NCI-H446 (cell line): ENCODE measurements around the gene ATP1A2.
"Not testable (repeated sequence)": the region's sequence is repeated elsewhere in the genome, so short reads cannot be mapped to it uniquely, and the experiment has no call there.

Experiments
- DNase-seq, 2 experiments: peaks; one replicate each; lab custom pipeline; 2025; lab: John Stamatoyannopoulos, UW

The ATP1A2 gene

DNA sequence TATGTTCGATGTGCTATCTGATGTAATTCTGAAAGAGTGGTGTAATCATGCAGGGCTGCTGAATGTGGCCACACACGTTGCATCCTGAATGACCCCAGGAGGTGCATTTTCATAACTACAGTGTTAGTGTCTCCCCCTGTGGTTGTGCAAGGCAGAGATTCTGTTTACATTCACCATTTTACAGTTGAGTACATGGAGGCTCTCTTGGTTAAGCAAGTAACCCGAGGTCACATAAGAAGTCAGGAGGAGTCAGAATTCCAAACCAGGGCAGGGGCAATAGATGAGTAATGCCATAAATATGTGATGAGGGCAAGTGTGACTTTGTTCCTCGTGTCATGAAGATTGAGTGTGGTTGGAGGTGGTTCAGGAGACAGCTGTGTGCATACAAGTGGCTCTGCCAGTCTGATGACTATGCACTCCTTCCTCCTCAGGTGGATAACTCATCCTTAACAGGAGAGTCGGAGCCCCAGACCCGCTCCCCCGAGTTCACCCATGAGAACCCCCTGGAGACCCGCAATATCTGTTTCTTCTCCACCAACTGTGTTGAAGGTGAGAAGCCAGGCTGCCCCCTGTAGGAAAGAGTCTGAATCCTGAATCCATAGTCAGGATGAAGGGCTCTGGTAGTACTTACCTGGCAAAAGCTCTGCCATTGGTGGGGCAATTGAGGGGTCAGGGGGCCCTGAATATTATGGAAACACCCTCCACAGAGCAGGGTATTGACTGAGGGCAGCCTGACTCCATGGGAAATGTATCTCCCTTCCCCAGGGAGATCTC, 9.3 kb downstream of the ATP1A2 start:
- no peak for DNase-seq

DNA sequence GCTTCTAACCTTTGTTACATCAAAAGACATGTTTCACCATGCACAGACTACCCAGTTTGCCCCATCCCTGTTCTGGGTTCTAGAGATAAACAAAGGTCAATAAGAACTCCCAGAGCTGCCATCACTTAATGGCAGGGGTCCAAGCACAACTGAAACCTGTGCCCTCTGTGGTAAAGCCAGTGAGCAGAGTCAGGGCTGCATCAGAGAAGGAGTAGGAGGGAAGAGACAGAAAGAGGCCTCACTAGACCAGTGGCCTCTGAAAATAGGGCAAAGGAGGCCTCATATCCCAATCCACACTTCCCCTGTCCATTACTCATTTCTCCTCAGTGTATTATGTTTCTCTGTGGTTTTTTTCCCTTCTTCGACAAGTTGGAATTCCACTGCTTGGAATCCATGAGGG, 10.2 kb downstream of the ATP1A2 start:
- no peak for DNase-seq

DNA sequence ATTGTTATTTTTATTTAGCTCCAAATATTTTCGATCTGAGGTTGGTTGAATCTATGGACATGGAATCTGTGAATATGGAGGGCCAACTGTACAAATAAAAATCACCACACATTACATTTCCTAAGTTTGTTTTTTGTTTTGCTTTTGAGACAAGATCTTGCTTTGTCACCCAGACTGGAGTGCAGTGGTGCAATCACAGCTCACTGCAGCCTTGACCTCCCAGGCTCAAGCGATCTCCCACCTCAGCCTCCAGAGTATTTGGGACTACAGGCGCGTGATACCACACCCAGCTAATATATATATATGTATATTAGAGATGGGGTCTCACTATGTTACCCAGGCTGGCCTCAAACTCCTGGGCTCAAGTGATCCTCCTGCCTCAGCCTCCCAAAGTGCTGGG, 10.8 kb downstream of the ATP1A2 start:
- DNase-seq: not testable (repeated sequence)

DNA sequence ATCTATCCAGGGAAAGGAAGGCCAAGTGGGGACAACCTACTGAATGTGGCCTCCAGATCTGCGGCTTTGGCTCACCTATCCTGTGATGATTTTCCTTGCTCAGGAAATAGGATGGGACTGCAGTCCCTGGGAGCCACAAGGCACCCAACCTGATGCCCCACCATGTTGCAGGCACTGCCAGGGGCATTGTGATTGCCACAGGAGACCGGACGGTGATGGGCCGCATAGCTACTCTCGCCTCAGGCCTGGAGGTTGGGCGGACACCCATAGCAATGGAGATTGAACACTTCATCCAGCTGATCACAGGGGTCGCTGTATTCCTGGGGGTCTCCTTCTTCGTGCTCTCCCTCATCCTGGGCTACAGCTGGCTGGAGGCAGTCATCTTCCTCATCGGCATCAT, 11.8 kb downstream of the ATP1A2 start:
- no peak for DNase-seq

DNA sequence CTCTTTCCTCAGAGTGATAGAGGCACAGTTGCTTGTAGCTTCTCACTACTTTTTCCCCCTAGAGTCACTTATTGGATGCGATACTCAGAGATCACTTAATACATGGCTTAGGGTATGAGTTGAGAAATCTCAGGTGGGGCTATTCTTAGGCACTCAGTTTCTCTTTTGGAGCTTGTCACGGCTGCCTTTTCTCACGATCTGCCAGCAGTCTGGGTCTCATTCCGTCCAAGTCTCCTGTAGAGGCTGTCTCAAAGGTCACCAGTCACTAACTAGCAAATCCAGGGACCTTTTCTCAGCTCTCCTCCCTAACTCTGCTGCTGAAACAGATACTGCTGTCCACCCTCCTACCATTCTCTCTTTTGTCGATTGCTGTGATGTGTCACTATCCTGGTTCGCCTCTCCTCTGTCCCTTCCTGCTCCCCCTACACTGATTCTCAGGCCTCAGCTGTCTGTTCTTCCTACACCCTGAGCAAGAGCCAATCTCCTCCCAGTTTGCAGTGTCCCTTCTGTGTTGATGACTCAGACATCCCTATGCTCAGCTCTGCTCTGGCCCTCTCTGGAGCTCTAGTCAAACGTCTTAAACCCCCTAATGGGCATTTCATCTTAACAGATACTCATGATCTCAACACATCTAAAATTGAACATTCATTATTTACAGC, 12.4 kb downstream of the ATP1A2 start:
- no peak for DNase-seq

DNA sequence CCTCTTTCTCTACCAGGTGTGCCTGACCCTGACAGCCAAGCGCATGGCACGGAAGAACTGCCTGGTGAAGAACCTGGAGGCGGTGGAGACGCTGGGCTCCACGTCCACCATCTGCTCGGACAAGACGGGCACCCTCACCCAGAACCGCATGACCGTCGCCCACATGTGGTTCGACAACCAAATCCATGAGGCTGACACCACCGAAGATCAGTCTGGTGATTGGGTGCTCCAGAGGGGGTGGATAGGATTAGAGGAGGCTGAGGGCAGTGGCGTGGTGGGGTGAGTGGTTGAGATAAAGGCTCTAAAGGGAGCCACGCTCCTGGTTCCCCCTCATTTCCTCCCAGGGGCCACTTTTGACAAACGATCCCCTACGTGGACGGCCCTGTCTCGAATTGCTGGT, 13.1 kb downstream of the ATP1A2 start:
- DNase-seq: no peak

DNA sequence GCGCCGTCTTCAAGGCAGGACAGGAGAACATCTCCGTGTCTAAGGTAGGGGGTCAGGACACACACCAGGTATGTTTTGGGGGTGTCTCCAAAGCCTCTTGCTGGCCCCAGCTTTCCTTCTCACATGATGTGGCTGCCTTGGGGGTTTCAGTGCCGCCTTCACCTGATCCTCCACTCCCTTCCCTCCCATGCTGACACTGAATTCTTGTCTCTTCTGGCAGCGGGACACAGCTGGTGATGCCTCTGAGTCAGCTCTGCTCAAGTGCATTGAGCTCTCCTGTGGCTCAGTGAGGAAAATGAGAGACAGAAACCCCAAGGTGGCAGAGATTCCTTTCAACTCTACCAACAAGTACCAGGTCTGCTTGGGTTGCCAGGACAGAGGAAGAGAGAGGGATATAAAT, 13.5 kb downstream of the ATP1A2 start:
- DNase-seq: no peak

DNA sequence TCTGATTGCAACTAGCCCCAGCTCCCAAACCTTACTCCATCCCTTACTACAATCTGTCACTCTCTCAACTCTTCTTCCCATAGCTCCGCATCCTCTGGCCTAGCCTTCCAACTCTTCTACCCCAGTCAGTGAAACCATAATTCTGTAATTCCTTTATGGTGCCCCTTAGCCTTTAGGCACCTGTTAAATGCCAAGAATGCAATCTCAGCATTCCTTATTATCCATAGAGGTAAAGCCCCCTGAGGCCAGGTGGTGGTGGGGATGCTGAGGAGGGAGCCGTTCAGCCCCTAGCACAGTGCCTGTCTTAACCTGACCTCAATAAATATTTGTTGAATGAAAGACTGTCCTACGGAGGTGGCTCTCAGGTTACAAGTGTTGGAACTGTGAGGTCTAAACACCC, 14.0 kb downstream of the ATP1A2 start:
- DNase-seq: no peak

DNA sequence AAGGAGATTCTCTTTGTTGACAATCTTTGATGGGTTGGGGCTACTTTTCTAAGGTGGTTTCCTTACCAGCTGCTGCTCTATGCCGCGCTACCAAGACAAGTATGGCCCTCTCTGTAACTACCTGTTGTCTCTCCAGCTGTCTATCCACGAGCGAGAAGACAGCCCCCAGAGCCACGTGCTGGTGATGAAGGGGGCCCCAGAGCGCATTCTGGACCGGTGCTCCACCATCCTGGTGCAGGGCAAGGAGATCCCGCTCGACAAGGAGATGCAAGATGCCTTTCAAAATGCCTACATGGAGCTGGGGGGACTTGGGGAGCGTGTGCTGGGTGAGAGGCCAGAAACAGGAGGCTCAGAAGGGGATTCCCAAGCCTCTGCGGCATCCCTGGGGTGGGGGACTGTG, 14.4 kb downstream of the ATP1A2 start:
- no peak for DNase-seq

DNA sequence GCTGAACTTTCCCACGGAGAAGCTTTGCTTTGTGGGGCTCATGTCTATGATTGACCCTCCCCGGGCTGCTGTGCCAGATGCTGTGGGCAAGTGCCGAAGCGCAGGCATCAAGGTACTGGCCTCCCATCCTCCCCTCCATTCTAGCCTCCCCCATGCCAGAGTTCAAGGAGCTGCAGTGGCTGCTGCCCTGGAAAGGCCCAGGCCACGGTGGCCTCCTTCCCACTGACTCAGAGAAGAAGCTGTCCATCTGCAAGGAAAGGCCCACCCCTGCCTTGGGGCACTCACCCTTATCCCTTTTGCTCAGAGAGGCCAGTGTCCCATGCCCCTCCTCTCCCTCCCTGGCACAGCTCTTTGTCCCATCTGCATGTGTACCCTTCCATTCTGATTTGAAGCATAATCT, 14.9 kb downstream of the ATP1A2 start:
- DNase-seq: no peak

DNA sequence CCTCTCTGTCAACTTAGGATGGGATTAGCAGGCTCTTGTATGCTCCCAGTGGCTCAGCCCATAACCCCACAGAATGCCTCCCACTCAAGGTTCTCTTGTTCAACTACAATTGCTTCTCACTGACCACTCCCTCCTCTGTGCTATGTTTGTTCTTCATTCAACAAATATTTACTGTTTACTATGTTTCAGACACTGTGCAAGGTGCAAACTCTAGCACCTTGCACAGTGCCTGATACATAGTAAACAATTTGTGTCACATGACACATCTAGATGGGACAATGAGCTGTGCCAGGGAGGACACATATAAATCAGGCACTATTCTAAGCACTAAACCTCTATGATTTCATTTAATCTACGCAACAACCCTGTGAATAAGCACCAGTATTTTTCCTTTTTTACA, 15.4 kb downstream of the ATP1A2 start:
- DNase-seq: no peak

DNA sequence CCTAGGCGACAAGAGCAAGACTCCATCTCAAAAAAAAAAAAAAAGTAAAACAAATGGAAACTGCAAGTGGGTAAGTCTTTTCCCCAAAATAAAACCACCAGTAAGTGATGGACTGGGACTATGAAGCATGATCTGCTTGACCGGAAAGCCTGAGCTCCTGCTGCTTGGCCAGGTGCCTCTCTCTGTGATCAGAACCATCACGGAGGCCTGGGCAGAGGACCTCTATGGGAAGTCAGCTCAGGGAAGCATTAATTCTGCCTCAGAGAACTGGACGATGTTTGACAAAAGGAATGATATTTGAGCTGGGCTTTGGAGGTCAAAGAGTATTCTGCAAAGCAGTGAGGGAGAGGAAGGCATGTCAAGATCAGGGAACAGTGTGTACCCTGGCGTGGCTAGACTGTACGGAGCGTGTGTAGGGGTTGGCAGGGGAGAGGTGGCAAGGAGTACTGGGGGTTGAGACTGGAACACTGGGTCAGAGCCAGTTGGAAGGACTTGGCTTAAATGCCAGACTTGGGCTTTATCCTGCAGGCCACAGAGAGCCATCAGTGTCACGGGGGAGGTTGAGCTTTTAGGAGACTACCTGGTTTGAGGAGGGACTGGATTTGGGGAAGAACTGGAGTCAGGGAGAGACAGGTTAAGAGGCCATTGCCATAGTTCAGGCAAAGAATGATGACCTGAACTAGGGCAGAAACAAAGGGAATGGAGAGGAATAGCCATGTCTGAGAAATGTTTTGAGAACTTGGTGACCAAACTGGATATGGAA, 16.4 kb downstream of the ATP1A2 start:
- no peak for DNase-seq

DNA sequence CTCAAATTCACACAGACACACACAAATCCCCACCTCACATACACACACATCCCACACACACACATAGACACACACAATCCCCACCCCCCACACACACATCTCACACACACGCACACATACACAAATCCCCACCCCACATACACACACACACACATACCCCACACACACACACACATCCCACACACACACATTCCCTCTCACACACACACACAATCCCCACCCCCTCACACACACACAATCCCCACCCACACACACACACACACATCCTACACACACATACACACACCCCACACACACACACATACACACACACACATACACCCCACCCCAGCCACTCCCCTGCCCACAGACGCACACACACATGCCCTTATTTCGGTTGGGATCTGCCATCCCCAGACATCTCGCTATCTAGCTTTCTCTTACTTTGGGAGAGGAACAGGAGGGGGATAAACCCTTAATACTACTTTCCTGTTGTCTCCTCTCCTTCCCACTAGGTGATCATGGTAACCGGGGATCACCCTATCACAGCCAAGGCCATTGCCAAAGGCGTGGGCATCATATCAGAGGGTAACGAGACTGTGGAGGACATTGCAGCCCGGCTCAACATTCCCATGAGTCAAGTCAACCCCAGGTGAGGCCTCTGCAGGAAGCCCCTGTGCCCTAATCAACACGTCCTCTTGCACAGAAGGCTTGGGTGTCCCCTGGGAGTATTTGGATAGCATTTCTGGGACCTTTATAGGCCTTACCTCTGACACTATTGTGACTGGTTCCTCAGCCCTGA, 18.6 kb downstream of the ATP1A2 start:
- no peak for DNase-seq

DNA sequence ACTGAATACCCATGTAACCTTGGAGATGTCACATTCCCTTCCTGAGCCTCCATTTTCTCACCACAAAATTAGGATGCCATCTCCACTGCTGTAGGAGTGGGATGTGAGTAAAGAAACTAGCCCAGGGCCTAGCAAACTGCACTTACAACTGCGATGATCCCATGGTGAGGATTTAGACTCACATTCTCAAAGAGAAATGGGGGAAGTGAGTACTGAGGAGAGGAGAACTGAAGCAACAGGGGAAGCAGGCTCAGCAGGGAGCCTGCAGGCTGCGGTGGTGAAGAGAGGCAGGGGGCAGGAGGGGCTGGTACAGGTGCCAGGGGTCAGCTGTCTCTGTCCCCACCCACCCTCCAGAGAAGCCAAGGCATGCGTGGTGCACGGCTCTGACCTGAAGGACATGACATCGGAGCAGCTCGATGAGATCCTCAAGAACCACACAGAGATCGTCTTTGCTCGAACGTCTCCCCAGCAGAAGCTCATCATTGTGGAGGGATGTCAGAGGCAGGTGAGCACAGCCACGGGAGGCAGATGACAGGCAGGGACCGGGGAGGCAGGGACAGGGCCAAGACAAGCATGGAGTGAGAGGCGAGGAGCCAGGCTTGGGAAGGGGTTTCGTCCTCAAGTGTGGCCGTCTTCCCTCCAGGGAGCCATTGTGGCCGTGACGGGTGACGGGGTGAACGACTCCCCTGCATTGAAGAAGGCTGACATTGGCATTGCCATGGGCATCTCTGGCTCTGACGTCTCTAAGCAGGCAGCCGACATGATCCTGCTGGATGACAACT, 19.4 kb downstream of the ATP1A2 start:
- no peak for DNase-seq

DNA sequence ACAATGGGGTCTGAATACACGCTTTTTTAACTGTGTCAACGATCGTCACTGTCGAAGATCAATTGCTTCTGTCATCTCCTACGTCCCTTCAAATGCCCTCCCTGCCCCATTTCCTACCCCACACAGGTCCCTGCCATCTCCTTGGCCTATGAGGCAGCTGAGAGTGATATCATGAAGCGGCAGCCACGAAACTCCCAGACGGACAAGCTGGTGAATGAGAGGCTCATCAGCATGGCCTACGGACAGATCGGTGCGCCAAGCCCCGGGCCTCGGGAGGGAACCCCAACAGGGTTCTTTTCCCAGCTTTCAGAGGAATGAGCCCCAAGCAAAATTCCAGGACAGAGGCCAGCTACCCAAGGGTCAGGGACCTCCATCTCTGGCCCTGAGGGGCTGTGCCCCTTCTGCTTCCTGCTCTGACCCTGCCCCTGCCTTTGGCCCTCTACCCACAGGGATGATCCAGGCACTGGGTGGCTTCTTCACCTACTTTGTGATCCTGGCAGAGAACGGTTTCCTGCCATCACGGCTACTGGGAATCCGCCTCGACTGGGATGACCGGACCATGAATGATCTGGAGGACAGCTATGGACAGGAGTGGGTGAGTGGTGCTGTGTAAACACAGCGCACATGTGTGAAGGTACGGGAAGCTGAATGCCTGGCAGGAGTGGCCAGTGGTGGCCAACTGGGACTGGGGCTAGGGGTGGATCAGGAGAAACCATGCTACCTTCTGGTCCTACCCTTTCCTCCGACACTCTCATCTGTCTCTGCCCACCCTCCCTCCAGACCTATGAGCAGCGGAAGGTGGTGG, 20.8 kb downstream of the ATP1A2 start:
- DNase-seq: no peak

DNA sequence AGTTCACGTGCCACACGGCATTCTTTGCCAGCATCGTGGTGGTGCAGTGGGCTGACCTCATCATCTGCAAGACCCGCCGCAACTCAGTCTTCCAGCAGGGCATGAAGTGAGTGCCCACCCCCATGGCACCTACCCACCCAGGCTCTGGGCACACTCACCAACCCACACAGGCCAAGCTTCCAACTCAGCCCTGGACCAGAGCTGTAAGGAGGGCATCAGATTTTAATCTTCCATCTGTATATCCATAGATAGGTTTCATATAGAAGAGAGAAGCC, 21.3 kb downstream of the ATP1A2 start:
- DNase-seq: no peak

DNA sequence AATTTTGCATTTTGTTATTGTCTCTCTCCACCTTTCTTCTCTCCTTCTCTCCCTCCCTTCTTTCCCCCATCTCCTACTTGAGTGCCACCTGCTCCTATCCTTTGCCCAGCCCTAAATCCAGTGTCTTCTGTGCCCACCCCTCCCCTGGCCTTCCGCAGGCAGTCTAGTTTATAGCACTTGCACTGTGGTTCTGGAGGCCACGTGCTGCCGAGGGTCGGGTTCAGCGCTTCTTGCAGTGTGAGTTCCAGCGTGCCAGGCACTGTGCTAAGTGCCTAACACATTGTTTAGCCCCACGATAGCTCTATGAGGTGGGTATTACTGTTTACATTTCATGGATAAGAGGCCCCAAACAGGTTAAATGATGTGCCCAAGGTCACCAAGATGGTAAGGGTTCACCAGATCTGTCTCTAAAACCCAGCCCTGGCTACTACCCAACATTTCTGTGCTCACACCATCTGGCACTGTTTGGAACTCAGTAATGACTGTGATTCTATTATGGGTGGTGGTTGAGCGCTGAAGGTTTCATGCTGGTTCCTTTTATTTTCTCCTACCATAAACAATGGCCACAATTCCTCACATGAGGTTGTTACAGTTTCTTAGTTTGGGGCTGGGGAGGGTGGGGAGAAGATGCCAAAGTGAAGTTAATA, 21.8 kb downstream of the ATP1A2 start:
- peak in 1 of 2 experiments; percentile 68 for DNase-seq

DNA sequence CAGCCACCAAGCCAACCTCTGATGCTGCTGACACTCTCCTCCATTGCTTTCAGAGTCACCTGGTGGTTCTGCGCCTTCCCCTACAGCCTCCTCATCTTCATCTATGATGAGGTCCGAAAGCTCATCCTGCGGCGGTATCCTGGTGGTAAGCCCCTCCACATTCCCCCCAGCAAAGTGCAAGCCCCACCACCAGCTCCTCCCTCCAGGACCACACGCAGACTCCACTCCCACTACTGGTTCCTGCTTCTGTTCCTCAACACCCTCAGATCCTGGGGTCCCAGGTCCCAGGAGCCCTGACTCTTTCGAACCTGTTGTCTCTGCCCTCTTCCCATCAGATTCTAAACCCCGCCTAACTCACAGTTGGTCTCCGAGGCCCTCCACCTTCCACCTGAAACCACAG, 24.3 kb downstream of the ATP1A2 start:
- DNase-seq: no peak

DNA sequence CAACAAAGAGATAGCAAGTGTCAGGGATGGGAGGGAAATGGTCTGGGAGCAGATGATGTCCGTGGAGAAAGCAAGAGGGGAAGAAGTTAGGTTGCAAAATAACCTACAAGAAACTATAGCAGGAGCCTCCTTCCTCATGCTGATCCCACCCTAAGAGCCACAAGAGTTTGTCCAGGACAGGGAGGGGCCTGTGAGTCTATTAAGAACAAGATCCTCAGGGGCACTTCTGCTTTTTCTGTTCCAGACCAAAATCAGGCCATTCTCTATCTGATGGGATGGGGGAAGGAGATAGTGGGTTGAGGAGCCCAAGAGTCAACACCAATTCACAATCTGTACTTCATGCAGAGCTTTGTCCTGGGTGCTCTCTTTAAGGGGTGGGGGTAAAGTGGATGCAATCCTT, 28.1 kb downstream of the ATP1A2 start:
- no peak for DNase-seq

DNA sequence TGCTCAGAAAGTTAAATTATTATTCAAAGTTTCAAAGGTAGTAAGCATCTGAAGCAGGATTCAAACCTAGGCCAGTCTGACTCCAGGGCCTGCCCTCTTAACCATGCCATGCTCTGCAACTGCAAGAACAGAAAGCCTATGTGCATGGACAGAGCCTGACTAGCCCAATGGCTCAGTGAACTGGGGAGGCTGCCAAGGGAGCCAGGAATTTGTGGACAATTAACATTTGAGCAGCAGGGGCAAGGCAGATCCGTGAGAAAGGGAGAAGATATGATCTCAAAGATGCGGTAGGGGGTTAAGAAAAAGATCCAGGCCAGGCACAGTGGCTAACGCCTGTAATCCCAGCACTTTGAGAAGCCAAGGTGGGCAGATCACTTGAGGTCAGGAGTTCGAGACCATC, 29.4 kb downstream of the ATP1A2 start:
- DNase-seq: no peak
